ENCODE results near the gene TBCB. TPM values are rescaled to one million over a fixed set of nuclear protein-coding genes. Genes with fewer than 3 reads are reported as not detected.

TBCB gene, protein sequence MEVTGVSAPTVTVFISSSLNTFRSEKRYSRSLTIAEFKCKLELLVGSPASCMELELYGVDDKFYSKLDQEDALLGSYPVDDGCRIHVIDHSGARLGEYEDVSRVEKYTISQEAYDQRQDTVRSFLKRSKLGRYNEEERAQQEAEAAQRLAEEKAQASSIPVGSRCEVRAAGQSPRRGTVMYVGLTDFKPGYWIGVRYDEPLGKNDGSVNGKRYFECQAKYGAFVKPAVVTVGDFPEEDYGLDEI
- 215 and 250 TPM in 2 replicates for total RNA-seq

DNA sequence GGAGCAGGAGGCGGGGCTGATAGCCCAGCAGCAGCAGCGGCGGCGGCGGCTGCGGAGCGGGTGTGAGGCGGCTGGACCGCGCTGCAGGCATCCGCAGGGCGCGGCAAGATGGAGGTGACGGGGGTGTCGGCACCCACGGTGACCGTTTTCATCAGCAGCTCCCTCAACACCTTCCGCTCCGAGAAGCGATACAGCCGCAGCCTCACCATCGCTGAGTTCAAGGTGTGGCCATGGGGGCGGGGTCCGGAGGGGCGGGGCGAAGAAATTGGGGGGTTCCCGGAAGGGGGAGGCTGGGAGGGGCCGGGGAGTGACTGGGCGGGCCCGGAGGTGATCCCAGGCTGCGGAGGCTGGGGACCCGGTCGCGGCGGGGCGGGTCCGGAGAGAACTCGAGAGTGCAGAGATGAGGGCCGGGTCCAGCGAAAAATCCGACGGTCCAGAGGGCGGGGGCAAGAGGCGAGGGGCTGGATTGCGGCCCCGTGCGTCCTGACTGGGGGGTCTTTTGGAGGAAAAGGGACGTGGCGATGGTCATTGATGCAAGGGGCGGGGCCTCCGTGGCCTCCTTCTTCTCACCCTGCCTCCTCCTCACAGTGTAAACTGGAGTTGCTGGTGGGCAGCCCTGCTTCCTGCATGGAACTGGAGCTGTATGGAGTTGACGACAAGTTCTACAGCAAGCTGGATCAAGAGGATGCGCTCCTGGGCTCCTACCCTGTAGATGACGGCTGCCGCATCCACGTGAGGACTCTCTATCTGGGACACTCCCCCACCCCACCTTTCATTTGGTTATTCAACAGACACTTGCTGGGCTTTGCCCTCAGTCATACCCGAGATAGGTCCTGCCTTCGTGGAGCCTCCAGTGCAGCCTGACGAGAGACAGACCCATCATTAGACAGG is at the start of gene TBCB:
TBCB (plus strand) TSS at position 16 of the 891 bp plus-strand sequence; CDS start at position 109, 93 bp downstream.

DNA sequence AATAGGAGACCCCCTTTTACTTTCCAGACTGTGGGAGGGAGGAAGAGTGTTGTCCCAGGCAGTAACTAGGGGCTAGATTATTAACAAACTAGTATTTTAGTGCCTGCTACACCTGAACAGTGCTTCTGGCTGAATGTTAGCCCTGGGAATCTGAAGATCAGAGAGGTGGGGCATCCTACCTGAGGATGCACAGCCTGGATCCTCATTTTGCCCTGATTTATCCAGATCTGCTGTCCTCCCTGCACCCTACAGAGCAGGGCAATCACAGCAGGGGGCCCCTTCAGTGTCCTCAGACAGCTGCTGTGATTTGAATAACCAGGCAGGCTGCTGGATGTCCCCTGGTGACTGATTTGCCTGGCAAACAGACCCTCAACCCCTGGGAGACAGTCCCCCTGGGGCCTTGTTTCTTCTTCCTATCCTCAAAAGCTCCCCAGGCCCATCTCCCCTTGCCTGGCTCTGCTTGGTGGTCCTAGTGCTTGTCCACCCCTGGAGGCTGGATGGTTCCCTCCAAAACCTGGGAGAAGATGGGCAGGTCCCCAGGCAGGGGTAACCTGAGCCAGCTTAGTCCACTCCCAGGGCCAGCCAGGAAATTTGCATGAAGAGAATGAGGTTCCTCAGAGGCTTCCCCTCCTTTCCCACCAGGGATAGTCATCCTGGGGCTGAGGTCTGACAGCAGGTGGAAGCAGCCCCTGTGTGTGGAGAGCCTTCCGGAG is 4.6 kb upstream of the TBCB start, which contains the start of gene OVOL3:
OVOL3 (plus strand) TSS at position 657 of the 713 bp plus-strand sequence. CDS start 60 bp downstream, outside the sequence.

DNA sequence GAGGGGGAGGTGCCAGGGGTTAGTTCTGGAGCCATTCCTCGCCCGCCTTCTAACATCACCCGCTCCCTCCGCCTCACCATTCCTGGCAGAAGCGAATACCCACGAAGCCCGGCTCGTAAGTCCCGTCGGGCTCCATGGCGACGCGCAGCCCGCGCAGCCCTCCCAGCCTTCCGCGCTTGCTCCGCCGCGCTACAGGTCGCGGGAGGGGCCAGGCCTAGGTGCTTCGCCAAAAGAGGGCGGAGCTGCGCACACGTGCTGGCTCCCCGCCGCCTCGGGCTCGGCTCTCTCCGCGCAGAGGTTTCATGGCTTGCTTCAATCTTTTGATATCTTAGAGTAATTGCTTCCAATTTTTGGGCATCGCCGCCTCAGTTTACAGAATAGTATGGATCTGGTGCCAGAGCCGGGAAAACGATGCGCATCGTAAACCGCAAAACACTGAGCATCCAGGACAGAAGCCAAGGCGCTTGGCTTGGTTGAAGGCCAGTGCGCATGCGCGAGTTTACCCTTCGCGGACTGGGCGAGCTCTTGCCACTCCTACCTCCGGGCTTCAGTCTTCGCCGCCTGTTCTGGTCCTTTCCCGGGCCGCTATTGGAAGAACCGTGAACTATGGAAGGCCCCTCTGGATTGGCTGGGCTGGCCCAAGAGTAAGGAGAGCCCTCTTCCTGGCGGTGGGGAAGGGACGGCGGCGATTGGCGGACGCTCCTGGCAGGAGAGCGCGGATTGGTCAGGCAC is 381 bp upstream of the TBCB start, which contains the start of gene POLR2I:
POLR2I (minus strand) TSS at position 155 of the 732 bp plus-strand sequence; CDS start at position 136, 19 bp downstream.

DNA sequence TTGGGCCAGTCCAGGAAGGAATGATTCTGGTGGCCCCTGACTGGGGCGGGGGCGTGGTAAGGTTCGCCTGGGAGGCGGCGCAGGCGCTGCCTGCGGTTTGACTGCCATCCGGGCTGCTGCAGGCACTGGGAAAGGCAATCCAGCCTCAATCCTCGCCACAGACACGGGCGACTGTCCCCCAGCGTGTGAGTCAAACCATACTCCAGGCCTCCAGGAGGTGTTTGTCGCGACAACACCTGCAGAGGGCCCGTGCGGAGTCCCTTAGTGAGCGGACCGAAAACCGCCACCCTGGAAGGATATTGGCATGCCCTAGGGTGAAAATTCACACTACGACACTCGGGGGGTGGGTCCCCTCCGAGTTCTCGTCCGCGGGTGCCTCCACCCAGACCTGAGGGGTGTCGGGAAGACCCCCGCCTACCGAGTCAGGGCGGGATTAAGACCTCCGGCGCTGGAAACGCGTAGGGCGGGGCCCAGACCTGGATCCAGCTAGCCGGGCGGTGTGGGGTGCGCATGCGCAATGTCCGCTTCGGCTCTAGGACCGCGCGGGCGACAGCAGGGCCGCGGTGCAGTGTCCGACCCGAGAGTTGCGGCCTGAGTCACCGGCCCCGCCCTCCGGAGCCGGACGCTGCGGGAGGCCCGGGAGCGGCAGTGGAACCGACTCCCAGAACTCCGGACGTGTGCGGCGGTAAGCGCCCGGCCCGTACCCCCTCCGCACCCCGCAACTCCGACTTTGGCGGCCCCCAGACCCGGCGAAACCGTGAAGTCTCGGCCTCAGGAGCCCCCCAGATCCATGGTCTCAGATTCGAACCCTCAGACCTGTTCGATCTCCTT is 24.4 kb downstream of the TBCB start, which contains the start of gene CAPNS1:
CAPNS1 (plus strand) TSS at position 594 of the 831 bp plus-strand sequence. CDS start 946 bp downstream, outside the sequence.

DNA sequence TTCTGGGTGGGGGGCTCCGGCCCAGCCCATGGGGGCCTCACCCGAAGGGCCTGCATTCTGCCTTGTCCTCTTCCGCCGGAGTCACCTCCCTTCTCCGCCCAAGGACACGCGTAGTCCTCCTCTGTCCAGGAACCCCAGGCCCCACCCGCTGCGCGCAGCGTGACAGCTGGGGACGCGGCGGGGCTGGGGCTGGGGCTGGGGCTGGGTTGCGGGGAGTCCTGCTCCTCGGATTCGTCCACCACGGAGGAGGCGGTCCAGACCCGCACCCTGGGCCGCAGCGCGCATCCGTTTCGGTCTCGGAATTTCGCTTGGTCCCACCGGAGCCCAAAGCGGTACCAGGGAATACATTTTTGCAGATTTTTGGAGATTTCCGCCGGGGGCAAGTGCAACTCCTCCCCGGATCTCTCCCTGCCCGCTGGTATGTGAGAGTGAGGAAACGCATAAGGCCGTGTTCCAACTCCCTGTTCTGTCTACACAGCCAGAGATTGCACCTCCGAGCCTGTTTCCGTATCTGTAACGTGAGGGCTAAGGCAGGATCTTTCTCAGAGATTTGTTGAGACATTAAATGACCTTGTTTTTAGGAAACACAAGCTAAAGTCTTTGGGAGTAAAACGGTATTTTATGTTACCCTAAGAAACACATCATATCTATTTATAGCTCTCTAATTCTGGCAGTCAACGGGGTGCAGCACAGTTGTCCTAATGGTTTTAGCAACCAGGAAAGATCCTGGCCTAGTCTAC is 37.3 kb downstream of the TBCB start, which contains the start of gene COX7A1:
COX7A1 (minus strand) TSS at position 96 of the 740 bp plus-strand sequence; CDS start at position 56, 40 bp downstream.

Other genes with a start within 250 kb of the TBCB start
- 1.2 and 5.5 TPM in 2 replicates for gene APLP1, start 246.9 kb upstream of the TBCB start, total RNA-seq
- 1.6 and 17.5 TPM in 2 replicates for gene NFKBID, start 214.9 kb upstream of the TBCB start, total RNA-seq
- not detected in 2 replicates for gene HCST, start 212.9 kb upstream of the TBCB start, total RNA-seq
- not detected in 2 replicates for gene TYROBP, start 207.2 kb upstream of the TBCB start, total RNA-seq
- 1.3 and 2.4 TPM in 2 replicates for gene LRFN3, start 179.1 kb upstream of the TBCB start, total RNA-seq
- 10.9 and 18.2 TPM in 2 replicates for gene SDHAF1, start 120.3 kb upstream of the TBCB start, total RNA-seq
- gene SYNE4, start 106.7 kb upstream of the TBCB start, total RNA-seq = not detected in 2 replicates
- 12.3 and 22.2 TPM in 2 replicates for gene ALKBH6, start 101.3 kb upstream of the TBCB start, total RNA-seq
- 1.8 and 1.9 TPM in 2 replicates for gene CLIP3, start 82.6 kb upstream of the TBCB start, total RNA-seq
- gene THAP8, start 61.2 kb upstream of the TBCB start, total RNA-seq = 0.65 and 1.2 TPM in 2 replicates
- 4.2 and 7.0 TPM in 2 replicates for gene WDR62, start 60.6 kb upstream of the TBCB start, total RNA-seq
- gene OVOL3, start 4.3 kb upstream of the TBCB start, total RNA-seq = not detected in 2 replicates
- gene POLR2I, start 593 bp upstream of the TBCB start, total RNA-seq = 73.7 and 126 TPM in 2 replicates
- gene CAPNS1, start 24.6 kb downstream of the TBCB start, total RNA-seq = 183 and 230 TPM in 2 replicates
- 2.0 and 2.3 TPM in 2 replicates for gene COX7A1, start 37.0 kb downstream of the TBCB start, total RNA-seq
- 5.5 TPM in 2 replicates for gene ZNF565, start 99.2 kb downstream of the TBCB start, total RNA-seq
- gene ZNF146, start 99.6 kb downstream of the TBCB start, total RNA-seq = 132 and 153 TPM in 2 replicates